ENCODE measurements around the gene VPS39. TPM values are rescaled to one million over a fixed set of nuclear protein-coding genes. Genes with fewer than 3 reads are reported as not detected.
A peak's percentile ranks its signal among the peaks of the same experiment; 100 is the strongest.

Gene VPS39
- total and polyA plus RNA-seq, 2 of the 13 experiments (the other 11 are each of a cell fraction or from before 2014, with no cell fraction given), result 22.9 to 32.0 TPM

DNA sequence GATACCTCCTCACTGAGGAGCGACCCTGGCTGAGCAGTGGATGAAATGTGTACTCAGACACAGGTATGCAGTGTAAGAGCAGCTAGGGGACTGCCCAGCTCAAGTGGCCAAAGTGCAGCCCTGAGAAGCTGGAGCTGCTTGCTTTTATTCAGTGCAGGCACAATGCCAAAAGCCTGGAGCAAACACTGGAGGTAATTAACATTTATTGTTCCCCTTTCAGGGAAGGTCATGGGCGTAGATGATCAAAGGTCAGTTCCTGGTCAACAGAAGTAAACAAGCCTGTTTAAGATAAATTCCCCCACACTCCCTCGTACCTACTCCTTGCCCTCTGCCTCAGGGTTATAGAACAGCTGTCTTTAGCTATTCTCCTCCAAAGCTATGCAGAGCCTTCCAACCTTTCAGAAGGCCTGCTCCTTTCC, 69.1 kb downstream of the VPS39 start (continued):
- TF ChIP-seq, protein P1, sequence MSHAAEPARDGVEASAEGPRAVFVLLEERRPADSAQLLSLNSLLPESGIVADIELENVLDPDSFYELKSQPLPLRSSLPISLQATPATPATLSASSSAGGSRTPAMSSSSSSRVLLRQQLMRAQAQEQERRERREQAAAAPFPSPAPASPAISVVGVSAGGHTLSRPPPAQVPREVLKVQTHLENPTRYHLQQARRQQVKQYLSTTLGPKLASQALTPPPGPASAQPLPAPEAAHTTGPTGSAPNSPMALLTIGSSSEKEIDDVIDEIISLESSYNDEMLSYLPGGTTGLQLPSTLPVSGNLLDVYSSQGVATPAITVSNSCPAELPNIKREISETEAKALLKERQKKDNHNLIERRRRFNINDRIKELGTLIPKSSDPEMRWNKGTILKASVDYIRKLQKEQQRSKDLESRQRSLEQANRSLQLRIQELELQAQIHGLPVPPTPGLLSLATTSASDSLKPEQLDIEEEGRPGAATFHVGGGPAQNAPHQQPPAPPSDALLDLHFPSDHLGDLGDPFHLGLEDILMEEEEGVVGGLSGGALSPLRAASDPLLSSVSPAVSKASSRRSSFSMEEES (CRISPR knock-in tag; IDR thresholded peaks at IDR 0.05), result 0 out of 2 replicates have a peak, but pooled peaks have one; percentile 28
- TF ChIP-seq CREM (IDR thresholded peaks at IDR 0.05) (peak; percentile 62; the same call in 1 of the 2 replicates), CREM (CRISPR knock-in tag; IDR thresholded peaks at IDR 0.05) (no peak), EEA1 (CRISPR knock-in tag; IDR thresholded peaks at IDR 0.05; ENCODE audit: borderline replicate concordance) (no peak), ZSCAN31 (CRISPR knock-in tag; IDR thresholded peaks at IDR 0.05; ENCODE audit: low read depth) (0 out of 2 replicates have a peak, but pooled peaks have one; percentile 58), BATF2 (CRISPR knock-in tag; IDR thresholded peaks at IDR 0.05) (no peak), NFE2L1 (CRISPR knock-in tag; IDR thresholded peaks at IDR 0.05; ENCODE audit: borderline replicate concordance) (no peak), YY1 (IDR thresholded peaks at IDR 0.05; ENCODE audit: insufficient read depth, insufficient replicate concordance, low read depth, low read length) (peak; percentile 28)
- TF ChIP-seq, protein P2, sequence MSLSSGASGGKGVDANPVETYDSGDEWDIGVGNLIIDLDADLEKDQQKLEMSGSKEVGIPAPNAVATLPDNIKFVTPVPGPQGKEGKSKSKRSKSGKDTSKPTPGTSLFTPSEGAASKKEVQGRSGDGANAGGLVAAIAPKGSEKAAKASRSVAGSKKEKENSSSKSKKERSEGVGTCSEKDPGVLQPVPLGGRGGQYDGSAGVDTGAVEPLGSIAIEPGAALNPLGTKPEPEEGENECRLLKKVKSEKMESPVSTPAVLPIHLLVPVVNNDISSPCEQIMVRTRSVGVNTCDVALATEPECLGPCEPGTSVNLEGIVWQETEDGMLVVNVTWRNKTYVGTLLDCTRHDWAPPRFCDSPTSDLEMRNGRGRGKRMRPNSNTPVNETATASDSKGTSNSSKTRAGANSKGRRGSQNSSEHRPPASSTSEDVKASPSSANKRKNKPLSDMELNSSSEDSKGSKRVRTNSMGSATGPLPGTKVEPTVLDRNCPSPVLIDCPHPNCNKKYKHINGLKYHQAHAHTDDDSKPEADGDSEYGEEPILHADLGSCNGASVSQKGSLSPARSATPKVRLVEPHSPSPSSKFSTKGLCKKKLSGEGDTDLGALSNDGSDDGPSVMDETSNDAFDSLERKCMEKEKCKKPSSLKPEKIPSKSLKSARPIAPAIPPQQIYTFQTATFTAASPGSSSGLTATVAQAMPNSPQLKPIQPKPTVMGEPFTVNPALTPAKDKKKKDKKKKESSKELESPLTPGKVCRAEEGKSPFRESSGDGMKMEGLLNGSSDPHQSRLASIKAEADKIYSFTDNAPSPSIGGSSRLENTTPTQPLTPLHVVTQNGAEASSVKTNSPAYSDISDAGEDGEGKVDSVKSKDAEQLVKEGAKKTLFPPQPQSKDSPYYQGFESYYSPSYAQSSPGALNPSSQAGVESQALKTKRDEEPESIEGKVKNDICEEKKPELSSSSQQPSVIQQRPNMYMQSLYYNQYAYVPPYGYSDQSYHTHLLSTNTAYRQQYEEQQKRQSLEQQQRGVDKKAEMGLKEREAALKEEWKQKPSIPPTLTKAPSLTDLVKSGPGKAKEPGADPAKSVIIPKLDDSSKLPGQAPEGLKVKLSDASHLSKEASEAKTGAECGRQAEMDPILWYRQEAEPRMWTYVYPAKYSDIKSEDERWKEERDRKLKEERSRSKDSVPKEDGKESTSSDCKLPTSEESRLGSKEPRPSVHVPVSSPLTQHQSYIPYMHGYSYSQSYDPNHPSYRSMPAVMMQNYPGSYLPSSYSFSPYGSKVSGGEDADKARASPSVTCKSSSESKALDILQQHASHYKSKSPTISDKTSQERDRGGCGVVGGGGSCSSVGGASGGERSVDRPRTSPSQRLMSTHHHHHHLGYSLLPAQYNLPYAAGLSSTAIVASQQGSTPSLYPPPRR (CRISPR knock-in tag; IDR thresholded peaks at IDR 0.05; ENCODE audit: borderline replicate concordance), result peak; percentile 88
- TF ChIP-seq, protein P3, sequence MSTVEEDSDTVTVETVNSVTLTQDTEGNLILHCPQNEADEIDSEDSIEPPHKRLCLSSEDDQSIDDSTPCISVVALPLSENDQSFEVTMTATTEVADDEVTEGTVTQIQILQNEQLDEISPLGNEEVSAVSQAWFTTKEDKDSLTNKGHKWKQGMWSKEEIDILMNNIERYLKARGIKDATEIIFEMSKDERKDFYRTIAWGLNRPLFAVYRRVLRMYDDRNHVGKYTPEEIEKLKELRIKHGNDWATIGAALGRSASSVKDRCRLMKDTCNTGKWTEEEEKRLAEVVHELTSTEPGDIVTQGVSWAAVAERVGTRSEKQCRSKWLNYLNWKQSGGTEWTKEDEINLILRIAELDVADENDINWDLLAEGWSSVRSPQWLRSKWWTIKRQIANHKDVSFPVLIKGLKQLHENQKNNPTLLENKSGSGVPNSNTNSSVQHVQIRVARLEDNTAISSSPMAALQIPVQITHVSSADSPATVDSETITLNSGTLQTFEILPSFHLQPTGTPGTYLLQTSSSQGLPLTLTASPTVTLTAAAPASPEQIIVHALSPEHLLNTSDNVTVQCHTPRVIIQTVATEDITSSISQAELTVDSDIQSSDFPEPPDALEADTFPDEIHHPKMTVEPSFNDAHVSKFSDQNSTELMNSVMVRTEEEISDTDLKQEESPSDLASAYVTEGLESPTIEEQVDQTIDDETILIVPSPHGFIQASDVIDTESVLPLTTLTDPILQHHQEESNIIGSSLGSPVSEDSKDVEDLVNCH (CRISPR knock-in tag; IDR thresholded peaks at IDR 0.05), result no peak
- TF ChIP-seq, protein P4, sequence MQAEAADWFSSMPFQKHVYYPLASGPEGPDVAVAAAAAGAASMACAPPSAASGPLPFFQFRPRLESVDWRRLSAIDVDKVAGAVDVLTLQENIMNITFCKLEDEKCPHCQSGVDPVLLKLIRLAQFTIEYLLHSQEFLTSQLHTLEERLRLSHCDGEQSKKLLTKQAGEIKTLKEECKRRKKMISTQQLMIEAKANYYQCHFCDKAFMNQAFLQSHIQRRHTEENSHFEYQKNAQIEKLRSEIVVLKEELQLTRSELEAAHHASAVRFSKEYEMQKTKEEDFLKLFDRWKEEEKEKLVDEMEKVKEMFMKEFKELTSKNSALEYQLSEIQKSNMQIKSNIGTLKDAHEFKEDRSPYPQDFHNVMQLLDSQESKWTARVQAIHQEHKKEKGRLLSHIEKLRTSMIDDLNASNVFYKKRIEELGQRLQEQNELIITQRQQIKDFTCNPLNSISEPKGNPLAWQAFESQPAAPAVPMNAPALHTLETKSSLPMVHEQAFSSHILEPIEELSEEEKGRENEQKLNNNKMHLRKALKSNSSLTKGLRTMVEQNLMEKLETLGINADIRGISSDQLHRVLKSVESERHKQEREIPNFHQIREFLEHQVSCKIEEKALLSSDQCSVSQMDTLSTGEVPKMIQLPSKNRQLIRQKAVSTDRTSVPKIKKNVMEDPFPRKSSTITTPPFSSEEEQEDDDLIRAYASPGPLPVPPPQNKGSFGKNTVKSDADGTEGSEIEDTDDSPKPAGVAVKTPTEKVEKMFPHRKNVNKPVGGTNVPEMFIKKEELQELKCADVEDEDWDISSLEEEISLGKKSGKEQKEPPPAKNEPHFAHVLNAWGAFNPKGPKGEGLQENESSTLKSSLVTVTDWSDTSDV (CRISPR knock-in tag; IDR thresholded peaks at IDR 0.05), result no peak

Measured in HepG2 (cell line).